Loucy (cell line): ENCODE results near the gene ICA1L.

Experiments
- H2AFZ ChIP-seq: fragments of 200-600 bp; sonication (generic); 2 replicates; pipeline ENCODE4 v1.6.0; 2016; ENCODE audit warnings: antibody characterized with exemption, mild to moderate bottlenecking, low read length, moderate library complexity
- H3F3A ChIP-seq: fragments of 200-600 bp; 2 replicates; pipeline ENCODE4 v1.6.0; 2016; ENCODE audit warnings: antibody characterized with exemption, low read depth, mild to moderate bottlenecking
- H3K27me3 ChIP-seq: fragments of 200-600 bp; sonication (generic); 2 replicates; pipeline ENCODE4 v1.6.1; 2014; ENCODE audit warnings: low read length, mild to moderate bottlenecking; ENCODE audit not compliant: insufficient read depth, poor library complexity, severe bottlenecking
- H3K36me3 ChIP-seq: fragments of 200-600 bp; sonication (generic); 2 replicates; pipeline ENCODE4 v1.6.1; 2016; ENCODE audit warnings: low read length; ENCODE audit not compliant: insufficient read depth
- H3K4me1 ChIP-seq: fragments of 200-600 bp; sonication (generic); 2 replicates; pipeline ENCODE4 v1.5.1; 2014; ENCODE audit warnings: low read length, mild to moderate bottlenecking; ENCODE audit not compliant: insufficient read depth, poor library complexity, severe bottlenecking
- H3K4me2 ChIP-seq: fragments of 200-600 bp; sonication (generic); 2 replicates; pipeline ENCODE4 v1.6.0; 2014; ENCODE audit warnings: antibody characterized with exemption, low read length, low read depth, mild to moderate bottlenecking; ENCODE audit not compliant: poor library complexity, severe bottlenecking
- H3K4me3 ChIP-seq: fragments of 200-600 bp; sonication (generic); 2 replicates; pipeline ENCODE4 v1.5.1; 2014; ENCODE audit warnings: low read length, mild to moderate bottlenecking, mixed read lengths; ENCODE audit not compliant: poor library complexity, severe bottlenecking
- H3K79me2 ChIP-seq: fragments of 200-600 bp; sonication (generic); 2 replicates; pipeline ENCODE4 v1.6.1; 2014; ENCODE audit warnings: low read length; ENCODE audit not compliant: insufficient read depth
- H3K9ac ChIP-seq: fragments of 200-600 bp; sonication (generic); 2 replicates; pipeline ENCODE4 v1.6.0; 2014; ENCODE audit warnings: mild to moderate bottlenecking, low read depth, low read length, moderate library complexity; ENCODE audit not compliant: poor library complexity, severe bottlenecking
- H3K9me2 ChIP-seq: fragments of 200-600 bp; sonication (generic); replicated peaks from 2 replicates; pipeline ENCODE4 v1.6.1; 2016; ENCODE audit warnings: low read depth, low read length, mixed read lengths
- H3K9me3 ChIP-seq: fragments of 200-600 bp; sonication (generic); 2 replicates; pipeline ENCODE4 v1.6.1; 2014; ENCODE audit warnings: mild to moderate bottlenecking, antibody characterized with exemption, low read length, low read depth; ENCODE audit not compliant: insufficient read depth
- H4K20me1 ChIP-seq: fragments of 200-600 bp; sonication (generic); 2 replicates; pipeline ENCODE4 v1.6.0; 2014; ENCODE audit warnings: antibody characterized with exemption, low read length, mild to moderate bottlenecking; ENCODE audit not compliant: insufficient read depth, poor library complexity, severe bottlenecking
- CTCF ChIP-seq: fragments of 200-600 bp; sonication (generic); conservative IDR thresholded peaks from 2 replicates; pipeline ENCODE4 v1.5.1; 2014; ENCODE audit warnings: mild to moderate bottlenecking, antibody characterized with exemption, low read length
- EZH2phosphoT487 ChIP-seq: fragments of 200-600 bp; IDR thresholded peaks from 2 replicates; pipeline ENCODE4 v1.6.1; 2018; ENCODE audit warnings: antibody characterized with exemption, mild to moderate bottlenecking, moderate library complexity, borderline replicate concordance

ICA1L gene

DNA sequence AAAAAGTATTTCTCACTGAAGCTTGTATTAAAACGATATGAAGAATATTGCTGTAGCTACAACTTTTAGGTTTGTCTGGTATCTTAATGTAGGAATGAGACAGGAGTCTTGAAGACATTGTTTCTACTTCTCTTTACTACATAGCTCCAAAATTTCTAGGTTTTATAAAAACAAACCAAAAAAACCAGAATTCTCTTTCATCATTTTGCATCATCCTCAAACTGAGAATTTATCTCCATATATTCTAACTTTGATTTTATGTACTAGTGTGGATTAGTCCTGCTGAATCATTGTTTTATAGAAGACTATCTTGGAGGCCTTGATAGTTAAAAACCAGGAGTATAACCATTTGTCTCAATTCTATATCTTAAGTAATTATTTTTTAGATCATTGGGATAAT, 100.2 kb downstream of the ICA1L start:
- Histone ChIP-seq H3K9ac (no peak overlapping the region), H3K9me2 (no peaks in the 10 kb centered on the region), H3K4me2 (no peak overlapping the region), H3F3A (no peaks in the 10 kb centered on the region), H3K9me3 (no peaks in the 10 kb centered on the region), H2AFZ (no peak overlapping the region), H4K20me1 (no peaks in the 10 kb centered on the region), H3K79me2 (no peaks in the 10 kb centered on the region), H3K36me3 (peaks cover 18% of the 10 kb centered on the region; the same call in 1 of the 2 replicates), H3K4me1 (peaks cover under 1% of the 10 kb centered on the region), H3K27me3 (no peaks in the 10 kb centered on the region), H3K4me3 (no peak overlapping the region)
- TF ChIP-seq CTCF (no peak), EZH2phosphoT487 (no peak)

DNA sequence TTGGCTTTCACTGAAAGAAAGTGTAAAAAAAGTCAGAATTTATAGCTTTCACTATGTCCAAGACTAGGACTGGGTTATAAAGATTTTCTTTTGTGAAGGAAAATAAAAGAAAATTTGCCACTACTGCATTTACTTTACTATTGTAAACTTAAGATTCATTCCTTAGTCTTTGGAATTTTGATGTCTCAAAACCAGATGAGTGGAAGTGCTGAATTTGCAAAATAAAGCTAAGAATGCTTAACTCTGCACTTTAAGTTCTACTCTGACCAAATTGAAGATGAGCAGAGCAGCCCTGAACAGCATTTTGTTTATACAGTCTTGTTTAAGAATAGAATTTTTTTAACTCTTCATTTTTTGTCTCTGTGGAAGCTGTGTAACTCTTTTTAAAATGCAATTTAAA, 102.4 kb downstream of the ICA1L start:
- H3K4me3 ChIP-seq, result no peak overlapping the region
- H3K4me2 ChIP-seq, result no peak overlapping the region
- H3K79me2 ChIP-seq, result no peaks in the 10 kb centered on the region
- TF ChIP-seq CTCF (no peak), EZH2phosphoT487 (no peak)
- no peaks in the 10 kb centered on the region for H3K9me3 ChIP-seq
- H3F3A ChIP-seq, result no peaks in the 10 kb centered on the region
- H3K27me3 ChIP-seq, result no peaks in the 10 kb centered on the region
- H3K9ac ChIP-seq, result no peak overlapping the region
- H3K9me2 ChIP-seq, result no peaks in the 10 kb centered on the region
- H2AFZ ChIP-seq, result no peak overlapping the region
- no peaks in the 10 kb centered on the region for H4K20me1 ChIP-seq
- H3K36me3 ChIP-seq, result peaks cover 38% of the 10 kb centered on the region; the same call in 1 of the 2 replicates
- no peaks in the 10 kb centered on the region for H3K4me1 ChIP-seq

DNA sequence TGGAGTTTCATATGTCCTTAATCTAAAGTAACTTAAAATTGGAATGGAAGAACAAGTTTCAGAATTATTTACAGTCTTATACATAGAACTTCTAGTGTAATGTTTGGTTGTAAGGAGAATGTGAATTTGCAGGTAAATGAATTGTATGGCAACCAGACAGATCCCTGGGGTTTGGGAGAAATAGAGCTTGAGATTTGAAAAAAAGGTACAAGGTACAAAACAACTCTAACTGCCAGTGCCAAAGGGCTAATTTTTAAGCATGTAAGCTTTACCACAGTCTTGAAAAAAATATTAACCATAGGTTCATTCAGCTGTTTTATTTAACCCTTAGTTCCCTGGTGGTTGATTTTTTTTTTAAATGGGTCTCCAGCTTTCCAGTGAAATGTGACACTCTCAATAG, 103.3 kb downstream of the ICA1L start:
- Histone ChIP-seq H3K9me3 (no peaks in the 10 kb centered on the region), H3F3A (no peaks in the 10 kb centered on the region), H3K9ac (no peak overlapping the region), H3K4me3 (no peak overlapping the region), H3K27me3 (no peaks in the 10 kb centered on the region), H3K4me2 (no peak overlapping the region), H2AFZ (no peak overlapping the region), H3K4me1 (no peaks in the 10 kb centered on the region), H4K20me1 (no peaks in the 10 kb centered on the region), H3K79me2 (no peaks in the 10 kb centered on the region), H3K36me3 (peaks cover 47% of the 10 kb centered on the region; the same call in 1 of the 2 replicates), H3K9me2 (no peaks in the 10 kb centered on the region)
- TF ChIP-seq EZH2phosphoT487 (no peak), CTCF (no peak)
